Head of caudate nucleus (tissue), 42 donors: ENCODE data around the gene SPCS1.

Experiments
- DNase-seq, 42 donors: peaks; one replicate each; pipeline versions ENCODE4 v3.0.0 to v3.0.0-alpha.2; 2020 to 2021; ENCODE audit warnings: mixed read lengths in 7 of 42
- intact Hi-C: fragments of 100-400 bp; cut with DNase I; formaldehyde crosslinking; loops from one replicate; pipeline ENCODE4 v1.15.0; 2022

Gene SPCS1

GRCh38 chr3:52689151-52689550, 16.8 kb upstream of the SPCS1 start:
- intact Hi-C loops = loop anchor here (5.0 to 10.0 kb wide), 2 partner anchors 214 to 358 kb away; partner anchors contain the start of gene SFMBT1
- no peak for DNase-seq

- intact Hi-C loops = no loop called here
- no peak for DNase-seq
Observed at GRCh38 chr3:52690560-52690959, 15.3 kb upstream of the SPCS1 start.

- intact Hi-C loops = no loop called here
- no peak for DNase-seq
Observed at GRCh38 chr3:52693071-52693470, 12.8 kb upstream of the SPCS1 start.

GRCh38 chr3:52694528-52695189, 11.2 kb upstream of the SPCS1 start:
- no peak for DNase-seq
- intact Hi-C loops = no loop called here

- no peak for DNase-seq
Observed at GRCh38 chr3:52695798-52696671, 9.9 kb upstream of the SPCS1 start.

GRCh38 chr3:52696830-52697631, 8.9 kb upstream of the SPCS1 start:
- intact Hi-C loops = no loop called here
- no peak for DNase-seq

More at GRCh38 chr3:52695798-52696671, 9.9 kb upstream of the SPCS1 start:
- intact Hi-C loops = no loop called here

GRCh38 chr3:52697632-52697965, 8.3 kb upstream of the SPCS1 start:
- intact Hi-C loops = no loop called here
- no peak for DNase-seq

GRCh38 chr3:52703341-52703740, 2.6 kb upstream of the SPCS1 start:
- intact Hi-C loops = no loop called here
- no peak for DNase-seq

- peak in 1 of 42 donors; percentile 8 for DNase-seq
- intact Hi-C loops = no loop called here
Observed at GRCh38 chr3:52704611-52705437, 1.1 kb upstream of the SPCS1 start.

- no peak for DNase-seq
- intact Hi-C loops = no loop called here
Observed at GRCh38 chr3:52705438-52705687, 543 bp upstream of the SPCS1 start.

- DNase-seq = no peak
- intact Hi-C loops = no loop called here
Observed at GRCh38 chr3:52707585-52707984, 1.7 kb downstream of the SPCS1 start.

- intact Hi-C loops = no loop called here
- no peak for DNase-seq
Observed at GRCh38 chr3:52710512-52710911, 4.6 kb downstream of the SPCS1 start.

- intact Hi-C loops = no loop called here
- no peak for DNase-seq
Observed at GRCh38 chr3:52712291-52713212, 6.6 kb downstream of the SPCS1 start.

GRCh38 chr3:52714335-52715302, 8.7 kb downstream of the SPCS1 start:
- intact Hi-C loops = no loop called here

GRCh38 chr3:52715714-52716305, 9.9 kb downstream of the SPCS1 start:
- DNase-seq = peak in 2 of 42 donors; percentile 4 to 31
- intact Hi-C loops = no loop called here

More at GRCh38 chr3:52714335-52715302, 8.7 kb downstream of the SPCS1 start:
- DNase-seq = no peak

- no peak for DNase-seq
- intact Hi-C loops = no loop called here
Observed at GRCh38 chr3:52719618-52720017, 13.7 kb downstream of the SPCS1 start.
